ENCODE results near the gene CLTC.

GRCh38 chr17:59607061-59607460, 12.6 kb upstream of the CLTC start:
- TF ChIP-seq CTCF (conservative IDR thresholded peaks at IDR 0.05; ENCODE audit: low read depth, low read length), result no peak
- TF ChIP-seq SMC3 (IDR thresholded peaks at IDR 0.05; ENCODE audit: low read depth, low read length), result no peak
- TF ChIP-seq MAZ (IDR thresholded peaks at IDR 0.05; ENCODE audit: borderline replicate concordance, low read depth, low read length), result no peak
- no peak for TF ChIP-seq POLR2A (IDR thresholded peaks at IDR 0.05; ENCODE audit: low read depth, low read length)
- no peak for TF ChIP-seq BHLHE40 (IDR thresholded peaks at IDR 0.05; ENCODE audit: low read depth, low read length)
- TF ChIP-seq RAD21 (IDR thresholded peaks at IDR 0.05; ENCODE audit: low read length), result no peak
- no peak for TF ChIP-seq NFE2L2 (IDR thresholded peaks at IDR 0.05; ENCODE audit: low read depth, low read length)
